Posterior cingulate gyrus (tissue), 11 donors: ENCODE measurements around the gene PLCB4.

Experiments
- DNase-seq, 10 donors: peaks; one replicate each; pipeline versions ENCODE4 v3.0.0 to v3.0.0-alpha.2; 2020 to 2021; ENCODE audit warnings: mixed read lengths in 3 of 10
- intact Hi-C: fragments of 100-400 bp; cut with DNase I; formaldehyde crosslinking; loops from one replicate; pipeline ENCODE4 v1.15.1; 2023

The PLCB4 gene

GRCh38 chr20:9409352-9409751 is 340.5 kb downstream of the PLCB4 start:
- intact Hi-C loops = loop anchor here (10.0 kb wide), 1 partner anchor 555 kb away; no protein-coding TSS in a partner anchor
- no peak for DNase-seq

GRCh38 chr20:9409981-9410380 is 341.1 kb downstream of the PLCB4 start:
- DNase-seq = no peak
- intact Hi-C loops = loop anchor here (10.0 kb wide), 1 partner anchor 555 kb away; no protein-coding TSS in a partner anchor

- intact Hi-C loops = no loop called here
- no peak for DNase-seq
Measured at GRCh38 chr20:9411833-9412232, 342.9 kb downstream of the PLCB4 start.

- no peak for DNase-seq
- intact Hi-C loops = no loop called here
Measured at GRCh38 chr20:9412309-9412708, 343.4 kb downstream of the PLCB4 start.

GRCh38 chr20:9413001-9413400 is 344.1 kb downstream of the PLCB4 start:
- peak in 1 of 10 donors; percentile 50 for DNase-seq
- intact Hi-C loops = no loop called here

- intact Hi-C loops = no loop called here
- DNase-seq = no peak
Measured at GRCh38 chr20:9415426-9415825, 346.5 kb downstream of the PLCB4 start.

GRCh38 chr20:9416421-9416820 is 347.5 kb downstream of the PLCB4 start:
- no peak for DNase-seq
- intact Hi-C loops = no loop called here

GRCh38 chr20:9417665-9418064 is 348.8 kb downstream of the PLCB4 start:
- intact Hi-C loops = no loop called here
- DNase-seq = no peak

GRCh38 chr20:9422321-9423057 is 353.6 kb downstream of the PLCB4 start:
- DNase-seq = no peak
- intact Hi-C loops = no loop called here

- intact Hi-C loops = no loop called here
- no peak for DNase-seq
Measured at GRCh38 chr20:9424551-9424950, 355.7 kb downstream of the PLCB4 start.

GRCh38 chr20:9427430-9428291 is 358.8 kb downstream of the PLCB4 start:
- intact Hi-C loops = no loop called here
- no peak for DNase-seq

- DNase-seq = no peak
- intact Hi-C loops = no loop called here
Measured at GRCh38 chr20:9428292-9428607, 359.4 kb downstream of the PLCB4 start.

GRCh38 chr20:9439806-9440205 is 370.9 kb downstream of the PLCB4 start:
- intact Hi-C loops = no loop called here
- no peak for DNase-seq

GRCh38 chr20:9440892-9441291 is 372.0 kb downstream of the PLCB4 start:
- DNase-seq = no peak
- intact Hi-C loops = no loop called here

- intact Hi-C loops = no loop called here
- no peak for DNase-seq
Measured at GRCh38 chr20:9441948-9442347, 373.1 kb downstream of the PLCB4 start.

- intact Hi-C loops = no loop called here
- DNase-seq = peak in 1 of 10 donors; percentile 14
Measured at GRCh38 chr20:9442858-9443257, 374.0 kb downstream of the PLCB4 start.

- no peak for DNase-seq
- intact Hi-C loops = no loop called here
Measured at GRCh38 chr20:9444921-9445320, 376.0 kb downstream of the PLCB4 start.

GRCh38 chr20:9447182-9447581 is 378.3 kb downstream of the PLCB4 start:
- intact Hi-C loops = no loop called here
- DNase-seq = no peak

- intact Hi-C loops = no loop called here
- DNase-seq = no peak
Measured at GRCh38 chr20:9453201-9453600, 384.3 kb downstream of the PLCB4 start.

- intact Hi-C loops = no loop called here
- DNase-seq = no peak
Measured at GRCh38 chr20:9454791-9455190, 385.9 kb downstream of the PLCB4 start.

GRCh38 chr20:9457136-9457535 is 388.2 kb downstream of the PLCB4 start:
- intact Hi-C loops = no loop called here
- DNase-seq = no peak
